ENCODE results near the gene MARVELD3. TPM values are rescaled to one million over a fixed set of nuclear protein-coding genes. Genes with fewer than 3 reads are reported as not detected.

Gene MARVELD3
- total and polyA plus RNA-seq, 2 of the 8 experiments (the other 6 are each of a cell fraction or from before 2014, with no cell fraction given), result 18.0 to 34.8 TPM

DNA sequence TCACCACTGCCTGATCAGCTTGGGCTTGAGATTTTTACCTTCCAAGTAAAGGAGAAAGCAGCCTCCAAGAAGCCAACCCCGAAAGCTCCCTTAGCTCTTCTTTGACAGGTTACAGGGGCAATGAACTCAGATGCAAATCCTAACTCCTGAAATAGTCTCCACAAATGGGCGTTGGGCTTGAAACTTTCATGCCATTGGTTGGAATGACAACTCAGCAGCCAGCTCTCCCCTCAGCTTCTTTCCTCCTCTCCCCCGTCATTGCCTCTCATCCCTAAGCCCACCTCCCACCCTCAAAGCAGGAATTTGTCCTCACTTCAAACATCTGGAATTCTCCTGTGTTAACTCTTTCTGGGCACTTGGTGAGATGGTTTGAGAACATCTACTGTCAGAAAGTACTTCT is 49.0 kb upstream of the MARVELD3 start, which contains the start of gene TAT:
Gene TAT (minus strand): TSS at position 122 of the 400 bp plus-strand sequence. CDS start 677 bp downstream, outside the sequence.
- H2BK15ac ChIP-seq (ENCODE audit: low read length), result no peak within 1 kb of the TSS
- H2AFZ ChIP-seq (ENCODE audit: low read length), result no peak within 1 kb of the TSS; the same call in 1 of the 2 replicates
- DNase-seq (ENCODE audit: low read depth in 1 of 2, low spot score in 2 of 2) (no peak), FAIRE-seq (no peak)
- H3K4ac ChIP-seq (replicated peaks; ENCODE audit: insufficient read length, low read depth, low read length), result no peak within 1 kb of the TSS
- H3K18ac ChIP-seq (ENCODE audit: extremely low read depth, low read length), result no peak within 1 kb of the TSS
- no peaks in the 10 kb centered on the region for H3K79me2 ChIP-seq (ENCODE audit: control insufficient read depth in 1 of 2, insufficient read depth in 2 of 2, low read length in 2 of 2)
- H3K9ac ChIP-seq (replicated peaks in 1 of 4; ENCODE audit: extremely low read depth in 1 of 4, low read depth in 3 of 4, low read length in 3 of 4), result no peak within 1 kb of the TSS
- H3K4me2 ChIP-seq (ENCODE audit: insufficient read depth in 1 of 2, low read depth in 2 of 2, low read length in 2 of 2), result no peak within 1 kb of the TSS
- no peaks in the 10 kb centered on the region for H3K9me3 ChIP-seq (ENCODE audit: insufficient read depth in 2 of 2, low read depth in 1 of 2, low read length in 1 of 2)
- H3K4me3 ChIP-seq (ENCODE audit: extremely low read depth in 1 of 4, insufficient read depth in 2 of 4, low read depth in 3 of 4, low read length in 4 of 4), result no peak within 1 kb of the TSS
- no peaks in the 10 kb centered on the region for H3K36me3 ChIP-seq (ENCODE audit: control insufficient read depth in 2 of 4, insufficient read depth in 4 of 4, low read length in 3 of 4)
- no peak within 1 kb of the TSS for H2BK5ac ChIP-seq (ENCODE audit: low read depth, low read length)
- H4K8ac ChIP-seq (ENCODE audit: extremely low read depth, insufficient read depth, low read length), result no peak within 1 kb of the TSS
- no peak within 1 kb of the TSS for H2BK12ac ChIP-seq (ENCODE audit: low read depth, low read length)
- POLR2A ChIA-PET (ENCODE audit: partially characterized antibody), result no interaction called here
- no peaks in the 10 kb centered on the region for H3K79me1 ChIP-seq (ENCODE audit: low read depth, low read length)
- WGBS, 2 experiments (ENCODE audit: extremely low coverage in 1 of 2, insufficient coverage in 1 of 2, insufficient read length in 1 of 2, insufficient replicate concordance in 2 of 2, low coverage in 1 of 2, low lambda C conversion rate in 2 of 2, missing lambda C conversion rate in 1 of 2), result 38% methylated on average over 3 of the region's 3 CpGs; no CpG with 5 or more reads in 1 of the 2 experiments
- H3K4me1 ChIP-seq (replicated peaks in 1 of 4; ENCODE audit: control insufficient read depth in 3 of 4, insufficient read depth in 4 of 4, low read length in 3 of 4), result no peaks in the 10 kb centered on the region
- H3K14ac ChIP-seq (ENCODE audit: insufficient read length), result no peak within 1 kb of the TSS
- no peaks in the 10 kb centered on the region for H4K20me1 ChIP-seq (replicated peaks in 1 of 2; ENCODE audit: control insufficient read depth in 1 of 2, insufficient read depth in 2 of 2, low read length in 2 of 2)
- no peak within 1 kb of the TSS for H2BK120ac ChIP-seq (replicated peaks; ENCODE audit: low read depth, low read length)
- H3K27me3 ChIP-seq (replicated peaks in 1 of 4; ENCODE audit: control insufficient read depth in 3 of 4, extremely low read depth in 1 of 4, insufficient read depth in 3 of 4, low read length in 3 of 4), result no peaks in the 10 kb centered on the region
- H4K91ac ChIP-seq (replicated peaks; ENCODE audit: insufficient read length, low read length), result no peak within 1 kb of the TSS
- CTCF ChIA-PET (ENCODE audit: partially characterized antibody), result interaction anchor here (0.8 to 15.5 kb wide), 3 partner anchors 14 to 33 kb away, joined by 3 to 89 read pairs (median 3); no protein-coding TSS in a partner anchor
- H3K23me2 ChIP-seq (ENCODE audit: low read depth, low read length), result no peaks in the 10 kb centered on the region
- H2BK20ac ChIP-seq (ENCODE audit: low read length), result no peak within 1 kb of the TSS
- no peak within 1 kb of the TSS for H2AK5ac ChIP-seq (ENCODE audit: low read depth, low read length)
- TF ChIP-seq BRCA1 (IDR thresholded peaks at IDR 0.05; ENCODE audit: low read depth, low read length) (no peak), SRF (IDR thresholded peaks at IDR 0.05; ENCODE audit: low read depth, low read length) (peak; percentile 66), POLR2AphosphoS5 (IDR thresholded peaks at IDR 0.05; ENCODE audit: low read depth, low read length) (no peak)
- H3K23ac ChIP-seq (ENCODE audit: insufficient read length), result no peak within 1 kb of the TSS
- no peak within 1 kb of the TSS for H4K5ac ChIP-seq (ENCODE audit: insufficient read length, low read depth, low read length)
- H3K27ac ChIP-seq (ENCODE audit: low read depth, low read length), result no peak within 1 kb of the TSS
- H3K56ac ChIP-seq (replicated peaks; ENCODE audit: insufficient read length, low read depth, low read length), result no peak within 1 kb of the TSS

Data from H1 (cell line).